IPS-11a (cell line): ENCODE measurements around the gene SLC35B1.

Experiments used
- H3K4me3 ChIP-seq: one replicate; pipeline ENCODE4 v1.5.1; 2013; ENCODE audit warnings: low read depth, low read length, control low read depth

The SLC35B1 gene

DNA sequence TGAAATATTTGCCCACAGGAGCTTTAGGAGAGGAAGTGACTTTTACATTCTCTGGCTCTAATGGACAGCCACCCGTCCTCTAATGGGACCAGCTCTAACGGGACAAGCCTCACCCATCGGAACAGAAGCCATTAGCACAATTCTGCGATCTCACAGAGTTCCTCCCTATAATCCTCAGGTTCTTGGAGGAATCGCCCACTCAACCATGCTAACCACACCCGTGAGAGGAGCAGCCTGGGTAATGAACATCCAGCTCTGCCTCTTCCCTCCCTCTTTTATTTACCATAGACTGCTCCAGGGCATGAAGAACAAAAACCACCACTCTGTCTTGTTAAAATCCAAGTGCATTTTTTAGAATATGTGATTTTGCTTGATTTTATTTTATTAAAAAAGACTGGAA lies 6.8 kb downstream of the SLC35B1 start:
- no peak overlapping the region for H3K4me3 ChIP-seq

DNA sequence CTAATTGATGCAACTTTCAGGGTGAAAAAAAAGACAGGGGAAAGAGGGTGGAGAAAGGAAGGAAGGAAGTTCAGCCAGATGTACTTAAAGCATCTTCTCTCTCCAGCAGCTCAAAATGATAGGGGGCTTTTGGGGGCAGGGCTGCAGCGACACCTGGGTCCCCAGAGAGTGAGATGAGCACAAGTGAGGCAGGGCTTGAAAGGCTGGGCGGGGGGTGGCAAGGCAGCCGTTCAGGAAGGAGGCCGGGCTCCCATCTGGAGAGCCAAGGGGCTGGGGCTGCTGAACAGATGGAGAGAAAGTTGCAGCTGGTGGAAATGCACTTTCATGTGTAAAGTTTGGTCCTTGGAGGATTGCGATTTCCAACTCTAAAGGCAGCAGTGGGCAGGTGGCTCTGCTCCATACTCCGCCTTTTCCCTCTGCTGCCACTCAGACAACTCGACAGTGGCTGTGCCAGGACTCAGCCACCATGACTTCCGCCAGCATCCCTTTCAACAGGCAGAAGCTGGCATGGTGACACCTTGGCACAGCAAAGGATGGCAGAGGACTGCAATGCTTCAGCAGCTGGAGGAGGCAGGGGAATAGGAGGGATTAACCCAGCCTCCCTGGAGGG lies 7.7 kb downstream of the SLC35B1 start:
- H3K4me3 ChIP-seq: no peak overlapping the region

DNA sequence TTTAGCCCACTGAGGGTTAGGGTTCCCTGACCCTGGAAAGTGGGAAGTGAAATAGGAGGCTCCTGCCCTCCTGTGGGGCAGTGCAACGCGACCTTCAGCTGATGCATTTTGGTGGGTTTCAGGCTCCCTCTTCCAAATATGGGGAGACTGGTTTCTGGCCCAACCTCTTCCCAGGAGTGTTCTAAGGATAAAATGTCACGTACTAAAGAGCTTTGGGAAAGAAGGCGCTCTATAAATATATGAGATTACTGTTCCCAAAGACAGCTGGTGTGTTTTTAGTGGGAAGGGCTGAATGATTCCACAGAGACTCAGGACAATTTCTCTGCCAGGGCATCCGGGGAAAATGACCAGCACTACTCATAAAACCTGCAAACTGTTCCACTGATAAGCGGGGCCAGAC lies 9.8 kb downstream of the SLC35B1 start:
- H3K4me3 ChIP-seq: no peak overlapping the region

DNA sequence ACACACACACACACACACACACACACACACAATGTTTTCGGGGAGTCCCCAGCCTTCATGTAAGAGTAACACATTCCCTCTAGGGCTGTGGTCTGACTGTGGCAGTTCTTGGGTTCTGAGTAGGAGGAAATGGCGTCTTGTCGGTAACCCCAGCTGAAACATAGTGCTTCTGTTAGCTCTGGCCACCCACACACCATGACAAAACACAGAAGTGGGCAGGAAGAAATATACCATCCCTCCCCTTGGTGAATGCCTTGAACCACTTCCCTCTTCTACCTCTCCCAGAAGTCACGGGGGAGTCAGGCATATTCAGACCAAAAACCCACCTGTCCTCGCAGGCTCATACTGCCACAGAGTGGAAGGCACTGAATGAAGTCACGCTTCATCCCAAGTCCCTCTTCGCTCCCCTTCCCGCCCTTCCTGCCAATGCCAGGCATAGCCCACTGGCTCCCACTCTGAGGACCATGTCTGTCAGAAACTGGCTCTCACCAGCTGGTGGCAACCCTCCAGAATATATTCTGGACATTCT lies 11.5 kb downstream of the SLC35B1 start:
- no peak overlapping the region for H3K4me3 ChIP-seq

DNA sequence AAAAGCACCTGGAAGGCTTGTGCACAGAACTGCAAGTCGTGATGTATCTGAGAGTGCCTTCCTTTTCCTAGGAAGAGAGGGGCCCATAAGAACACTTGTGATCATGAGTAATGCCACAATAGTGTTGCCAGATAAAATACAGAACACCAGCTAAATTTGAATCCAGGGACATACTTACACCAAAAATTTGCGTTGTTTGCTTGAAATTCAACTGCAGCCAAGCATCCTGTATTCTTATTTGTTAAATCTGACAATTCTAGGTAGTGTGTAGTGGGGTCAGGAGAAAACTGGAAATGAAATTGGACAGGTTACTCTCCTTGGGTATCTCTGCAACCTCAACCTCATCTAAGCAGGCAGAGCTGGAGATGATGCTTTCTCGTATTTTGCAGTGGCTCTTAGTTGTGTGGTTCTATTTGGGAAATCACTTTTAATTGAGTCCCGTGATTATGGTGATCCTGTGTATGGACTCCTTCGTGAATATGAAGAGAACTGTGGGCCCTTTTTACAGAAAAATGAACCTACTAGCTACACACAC lies 12.0 kb downstream of the SLC35B1 start:
- no peak overlapping the region for H3K4me3 ChIP-seq

DNA sequence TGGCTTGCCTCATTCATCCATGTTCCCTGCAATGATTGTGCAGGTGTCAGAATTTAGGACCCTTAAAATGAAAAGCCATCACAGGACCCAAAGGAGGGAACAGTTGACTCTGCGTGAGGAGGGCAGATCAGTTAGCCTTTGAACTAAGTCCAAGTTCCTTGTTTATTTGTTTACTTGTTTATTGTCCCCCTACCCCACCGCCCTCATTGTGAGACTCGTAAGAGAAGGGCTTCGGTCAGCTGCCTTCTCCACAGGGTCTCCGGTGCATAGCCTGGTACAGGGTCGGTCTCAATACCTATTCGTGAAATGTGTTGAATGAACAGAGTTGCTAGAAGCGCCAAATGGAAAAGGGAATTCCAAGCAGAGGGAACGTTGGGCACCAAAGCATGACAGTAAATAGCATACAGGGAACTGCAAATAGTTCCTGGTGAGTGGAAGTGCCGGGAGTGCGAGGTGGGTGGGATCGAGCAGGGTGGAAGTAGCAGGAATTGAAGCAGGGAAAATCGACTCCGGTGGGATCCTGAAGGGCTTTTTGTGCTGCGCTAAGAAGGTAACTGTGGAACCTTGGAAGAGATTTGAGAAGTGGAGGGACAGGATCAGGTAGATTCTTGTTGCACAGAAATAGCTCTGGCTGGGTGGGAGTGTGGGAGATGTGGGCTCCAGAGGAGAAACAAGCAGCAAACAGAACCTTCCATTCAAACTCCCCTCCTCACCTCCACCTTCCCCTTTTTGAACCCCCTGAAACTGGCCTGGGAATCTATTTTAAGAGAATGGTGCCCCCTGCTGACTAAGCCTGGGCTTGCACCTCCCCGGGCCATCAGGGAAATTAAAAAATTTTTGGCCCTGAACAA lies 12.7 kb downstream of the SLC35B1 start:
- H3K4me3 ChIP-seq: no peak overlapping the region

DNA sequence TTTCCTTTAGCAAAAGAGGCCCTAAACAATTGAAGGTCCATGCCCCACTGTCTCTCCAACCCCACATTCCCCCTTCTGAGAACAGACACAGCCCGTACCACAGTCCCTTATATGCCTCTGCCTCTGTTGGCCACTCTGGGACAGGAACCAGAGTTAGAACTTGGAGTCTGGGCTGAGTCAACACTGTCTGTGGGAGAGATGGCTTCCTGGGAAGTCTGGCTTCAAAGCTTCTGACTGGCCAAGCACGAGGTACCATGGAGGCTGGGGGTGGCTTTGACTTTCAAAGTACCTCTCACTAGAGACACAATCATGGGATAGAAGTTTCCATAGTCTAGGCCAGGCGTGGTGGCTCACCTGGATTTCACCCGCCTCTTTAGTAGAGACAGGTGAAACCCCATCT lies 15.0 kb downstream of the SLC35B1 start:
- no peak overlapping the region for H3K4me3 ChIP-seq

DNA sequence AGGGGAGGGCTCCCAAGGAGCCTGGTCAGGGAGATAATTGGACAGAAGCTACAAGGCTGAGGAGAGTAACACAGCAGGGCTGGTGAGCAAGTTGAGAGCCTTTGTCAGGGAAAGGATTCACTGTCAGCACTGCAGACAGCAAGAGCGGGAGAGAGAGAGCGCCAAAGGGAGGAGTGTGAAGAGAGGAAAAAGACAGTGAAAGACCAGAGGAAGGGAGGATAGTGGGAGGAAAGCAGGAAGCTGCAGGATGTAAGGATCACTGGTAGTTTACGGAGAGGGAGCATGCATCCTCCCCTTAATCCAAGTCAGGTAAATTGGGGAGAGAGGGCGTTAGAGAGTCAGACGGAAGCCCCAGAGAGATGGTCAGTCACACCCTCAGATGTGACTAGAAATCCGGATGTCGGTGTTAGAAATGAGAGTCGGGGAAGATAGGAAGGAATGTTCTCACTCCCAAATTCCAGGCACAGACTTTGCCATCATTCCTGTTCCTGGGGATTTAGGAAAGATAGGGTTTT lies 16.0 kb downstream of the SLC35B1 start:
- no peak overlapping the region for H3K4me3 ChIP-seq

DNA sequence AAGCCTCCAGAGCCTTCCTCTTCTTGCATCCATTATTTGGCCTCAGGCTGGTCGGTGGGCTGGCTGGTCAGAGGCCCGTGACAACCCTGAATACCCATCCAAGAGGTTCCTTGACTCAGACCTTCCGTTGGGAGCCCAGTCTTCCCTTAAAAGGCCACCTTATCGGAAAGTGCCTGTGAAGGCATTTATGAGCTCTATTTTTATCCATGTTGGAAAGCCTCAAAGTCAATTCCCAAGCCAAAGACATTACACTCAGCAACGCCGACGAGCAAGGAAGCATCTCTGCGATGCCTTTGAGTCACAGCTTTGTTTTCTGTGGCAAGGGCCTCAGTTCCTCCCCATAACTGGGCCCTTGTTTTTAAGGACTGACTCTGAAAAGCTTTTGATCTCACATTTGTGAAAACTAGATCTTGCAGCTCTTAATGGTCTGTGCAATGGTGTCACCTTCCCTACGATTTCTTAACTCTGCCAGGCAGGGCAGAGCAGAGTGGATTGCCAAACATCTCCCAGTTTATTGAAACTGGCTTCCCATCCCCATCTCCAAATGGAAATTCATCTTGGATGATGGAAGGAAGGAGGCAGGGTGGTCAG lies 16.6 kb downstream of the SLC35B1 start:
- H3K4me3 ChIP-seq: no peak overlapping the region

DNA sequence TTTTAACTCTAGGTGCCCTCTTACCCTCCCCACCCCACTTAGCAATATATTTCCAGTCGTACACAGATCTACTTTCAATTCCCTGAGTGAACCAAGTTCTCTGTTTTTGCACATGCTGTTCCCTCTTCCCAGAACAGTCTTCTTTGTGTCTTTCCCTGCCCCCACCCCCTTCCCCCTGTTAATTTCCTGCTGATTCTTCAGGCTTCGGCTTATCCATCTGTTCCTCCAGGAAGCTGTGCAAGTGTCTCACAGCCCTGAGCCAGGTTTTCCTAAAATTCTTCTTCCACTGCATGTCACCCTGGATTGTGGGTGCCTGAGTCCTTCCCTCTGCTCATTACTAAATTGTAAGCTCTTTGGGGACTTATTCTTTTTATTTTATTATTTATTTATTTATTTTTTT lies 17.5 kb downstream of the SLC35B1 start:
- H3K4me3 ChIP-seq: no peak overlapping the region

DNA sequence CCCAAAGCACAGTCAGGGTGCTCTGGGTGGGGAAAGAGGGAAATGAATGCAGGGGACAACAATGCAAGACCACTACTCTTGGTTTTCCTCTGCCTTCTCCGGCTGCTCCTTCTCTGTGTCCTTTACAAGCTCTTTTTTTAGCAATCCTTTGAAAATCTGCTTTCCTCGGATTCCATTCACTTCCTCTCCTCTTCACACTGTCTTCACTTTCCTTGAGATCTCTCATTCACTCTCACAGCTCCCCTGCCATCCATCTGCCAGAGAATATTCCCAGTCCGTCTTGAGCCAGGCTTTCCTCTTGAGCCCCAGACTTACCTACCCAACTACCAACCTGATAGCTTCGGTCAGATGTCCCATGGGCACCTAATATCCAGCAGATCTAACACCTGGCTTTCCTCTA lies 18.9 kb downstream of the SLC35B1 start:
- H3K4me3 ChIP-seq: no peak overlapping the region

DNA sequence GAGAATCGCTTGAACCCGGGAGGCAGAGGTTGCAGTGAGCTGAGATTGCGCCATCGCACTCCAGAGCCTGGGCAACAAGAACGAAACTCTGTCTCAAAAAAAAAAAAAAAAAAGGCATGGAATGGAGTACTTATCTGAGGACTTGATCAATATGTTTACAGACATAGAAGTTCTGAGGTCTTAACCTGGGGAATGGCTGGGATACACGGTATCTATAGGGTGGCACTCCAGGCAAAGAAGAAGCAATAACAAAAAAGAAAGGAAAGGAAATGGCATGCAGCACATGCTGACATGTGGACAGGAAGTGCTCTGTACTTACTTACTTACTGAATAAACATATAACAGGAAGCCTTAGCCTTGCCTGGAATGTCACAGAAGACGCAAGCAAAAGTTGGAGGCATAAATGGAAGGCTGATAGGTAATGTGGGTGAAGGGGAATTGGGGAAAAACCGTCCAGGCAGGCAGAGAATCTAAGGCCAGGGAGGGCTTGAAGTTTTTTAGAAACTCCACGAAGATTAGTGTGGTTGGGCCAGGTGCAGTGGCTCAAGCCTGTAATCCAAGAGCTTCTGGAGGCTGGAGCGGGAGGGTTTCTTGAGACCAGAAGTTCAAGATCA lies 19.8 kb downstream of the SLC35B1 start:
- H3K4me3 ChIP-seq: no peak overlapping the region

DNA sequence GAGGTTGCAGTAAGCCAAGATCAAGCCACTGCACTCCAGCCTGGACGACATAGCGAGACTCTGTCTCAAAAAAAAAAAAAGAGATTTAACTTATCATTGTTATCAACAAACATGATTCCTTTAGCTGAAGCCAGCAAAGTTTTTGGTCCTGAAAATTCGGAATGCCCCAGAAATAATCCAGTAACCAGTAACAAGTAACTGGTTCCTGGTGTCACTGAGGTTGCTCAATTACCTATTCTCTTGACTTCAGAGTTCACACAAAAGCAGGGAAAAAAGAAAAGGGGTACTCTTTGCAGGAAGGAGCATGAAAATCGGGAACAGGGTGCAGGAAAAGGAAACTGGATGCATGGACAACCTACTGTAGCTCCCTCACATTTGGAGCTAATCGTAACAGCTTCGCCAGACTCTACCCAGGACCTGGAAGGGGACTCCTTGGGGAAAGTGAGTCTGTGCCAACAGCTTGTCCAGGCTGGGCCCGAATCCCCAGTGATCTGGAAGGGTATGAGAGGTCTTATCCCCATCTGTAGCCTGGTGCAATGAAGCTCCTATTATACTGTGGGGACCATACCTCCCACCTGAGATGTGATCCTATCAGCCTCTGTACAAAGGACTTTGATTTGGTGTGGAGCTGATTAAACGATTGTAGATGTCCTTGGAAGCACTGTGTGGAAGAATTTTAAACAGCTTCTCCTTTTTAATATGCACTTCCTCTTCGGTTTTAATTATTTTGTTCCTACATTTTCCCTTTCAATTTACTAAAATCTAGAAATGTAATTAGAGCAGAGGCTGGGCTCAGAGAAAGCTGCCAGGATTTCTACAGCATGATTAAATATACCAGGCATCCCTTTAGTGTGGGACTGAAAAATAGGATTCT lies 26.4 kb downstream of the SLC35B1 start:
- no peak overlapping the region for H3K4me3 ChIP-seq

DNA sequence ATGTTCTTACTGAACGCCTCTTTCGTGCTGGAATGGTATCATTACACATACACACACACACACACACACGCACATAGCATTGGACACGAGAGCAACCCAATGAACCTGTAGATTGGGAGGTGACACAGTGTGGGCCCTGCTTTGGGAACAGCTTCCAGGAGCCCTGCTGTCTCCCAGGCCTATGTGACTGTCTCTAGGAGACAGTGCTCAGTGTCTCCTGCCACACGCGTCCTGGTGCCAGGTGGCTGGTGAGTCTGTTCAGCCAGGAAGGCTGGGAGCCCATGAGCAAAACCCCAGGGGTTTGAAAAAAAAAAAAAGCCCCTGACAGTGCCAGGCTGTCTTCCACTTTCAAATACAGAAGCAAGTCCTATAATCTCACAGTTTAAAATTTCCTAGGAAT lies 27.4 kb downstream of the SLC35B1 start:
- no peak overlapping the region for H3K4me3 ChIP-seq

DNA sequence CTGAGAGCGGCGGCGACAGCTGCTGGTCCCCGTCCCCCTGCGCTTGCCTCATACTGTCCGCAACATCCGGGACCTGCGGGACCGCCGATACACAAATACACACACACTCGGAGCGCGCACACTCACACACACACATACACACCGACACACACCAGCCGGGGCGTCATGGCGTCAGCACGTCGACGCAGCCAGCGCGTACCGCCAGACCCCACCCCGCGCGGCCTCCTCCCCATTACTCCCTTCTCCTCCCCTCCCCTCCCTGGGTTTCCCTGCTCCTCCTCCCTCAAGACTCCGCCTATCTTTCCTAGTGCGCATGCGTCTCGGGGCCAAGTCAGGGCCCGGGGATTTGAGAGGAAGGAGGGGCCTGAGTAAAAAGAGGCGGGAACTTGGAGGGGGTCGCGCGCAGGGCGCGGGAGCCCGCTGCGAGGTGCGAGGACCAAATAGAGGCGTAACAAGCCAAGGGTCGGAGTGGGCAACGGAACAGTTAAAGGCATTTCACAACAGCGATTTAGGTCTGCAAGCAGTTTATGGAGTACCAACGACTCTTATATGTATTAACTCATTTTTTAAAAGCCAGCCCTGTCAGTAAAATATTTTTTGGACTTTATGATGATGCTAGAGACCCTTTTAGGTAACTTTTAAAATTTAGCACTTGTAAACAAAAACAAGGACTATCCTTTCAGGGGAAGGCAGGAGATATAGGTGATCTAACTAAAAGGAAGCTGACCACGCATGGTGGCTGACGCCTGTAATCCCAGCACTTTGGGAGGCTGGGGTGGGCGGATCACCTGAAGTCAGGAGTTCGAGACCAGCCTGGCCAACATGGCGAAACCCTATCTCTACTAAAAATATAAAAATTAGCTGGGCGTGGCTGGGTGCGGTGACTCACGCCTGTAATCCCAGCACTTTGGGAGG lies 29.6 kb downstream of the SLC35B1 start, which contains the start of gene SPOP:
Gene SPOP (minus strand): TSS at position 165 of the 915 bp plus-strand sequence. CDS start 55,287 bp downstream, outside the sequence.
- peak within 1 kb of the TSS; percentile 35 for H3K4me3 ChIP-seq

DNA sequence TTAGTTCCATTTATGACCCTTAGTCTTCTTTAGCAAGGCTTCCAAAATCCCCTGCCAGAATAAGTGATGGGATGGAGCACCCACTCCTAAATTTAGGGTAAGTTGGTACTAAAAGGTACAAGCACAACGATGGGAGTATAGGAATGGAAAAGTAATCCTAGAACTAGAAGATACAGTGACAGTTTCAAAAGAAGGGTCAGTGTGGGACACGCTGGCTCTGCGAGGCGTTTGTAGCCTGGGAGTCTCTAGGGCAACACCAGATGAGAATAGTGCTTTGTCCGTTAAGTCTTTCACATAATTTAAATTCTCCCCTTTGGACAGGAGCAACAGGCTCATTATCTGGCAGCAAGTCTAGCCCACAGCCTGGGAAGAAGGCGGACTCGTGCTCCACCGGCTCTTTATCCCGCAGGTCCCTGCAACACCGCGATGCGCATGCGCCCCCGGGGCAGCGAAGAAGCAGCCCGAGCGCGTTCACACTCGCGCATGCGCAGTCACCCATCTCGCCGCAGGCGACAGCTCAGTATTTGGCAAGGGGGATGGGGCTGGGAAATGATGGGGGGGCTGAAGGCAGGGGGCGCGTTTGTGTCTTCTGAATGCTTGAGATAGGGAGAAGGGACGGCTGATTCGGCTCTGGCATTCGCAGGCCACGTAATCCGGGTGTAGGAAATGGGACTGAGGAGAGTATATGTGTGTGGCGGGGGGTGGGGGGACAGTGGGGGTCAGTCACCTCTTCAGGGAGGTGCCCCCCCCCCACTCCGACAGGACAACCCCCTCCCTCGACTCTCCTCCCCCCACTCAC lies 30.4 kb downstream of the SLC35B1 start:
- H3K4me3 ChIP-seq: peak overlapping the region; percentile 35

DNA sequence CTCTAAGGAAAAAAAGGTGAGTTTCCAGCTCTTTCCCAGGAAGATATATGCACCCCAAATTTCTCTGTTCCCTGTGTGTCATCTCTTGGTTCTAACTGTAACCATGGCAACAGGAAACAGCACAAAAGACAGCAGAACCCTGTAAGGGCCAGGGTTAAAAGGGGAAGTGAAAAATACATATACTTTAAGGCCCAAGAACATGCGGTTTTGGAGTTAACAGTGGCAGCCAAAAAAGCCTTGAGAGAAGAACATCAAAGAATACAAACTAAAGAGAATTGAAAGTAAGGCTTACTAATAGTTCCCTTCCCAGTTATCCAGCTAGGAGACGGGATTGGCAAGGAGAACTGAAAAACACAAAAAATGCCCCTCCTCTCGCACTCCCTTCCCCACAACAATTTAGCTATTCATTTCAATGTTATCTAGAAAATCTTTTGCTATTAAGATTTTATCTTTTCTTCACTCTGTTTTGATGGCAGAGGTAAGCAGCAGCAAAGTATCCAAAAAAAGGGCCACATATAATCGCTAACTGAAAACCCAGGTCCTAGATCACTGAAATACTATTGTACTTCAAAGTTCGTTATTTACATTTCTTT lies 31.4 kb downstream of the SLC35B1 start:
- no peak overlapping the region for H3K4me3 ChIP-seq

DNA sequence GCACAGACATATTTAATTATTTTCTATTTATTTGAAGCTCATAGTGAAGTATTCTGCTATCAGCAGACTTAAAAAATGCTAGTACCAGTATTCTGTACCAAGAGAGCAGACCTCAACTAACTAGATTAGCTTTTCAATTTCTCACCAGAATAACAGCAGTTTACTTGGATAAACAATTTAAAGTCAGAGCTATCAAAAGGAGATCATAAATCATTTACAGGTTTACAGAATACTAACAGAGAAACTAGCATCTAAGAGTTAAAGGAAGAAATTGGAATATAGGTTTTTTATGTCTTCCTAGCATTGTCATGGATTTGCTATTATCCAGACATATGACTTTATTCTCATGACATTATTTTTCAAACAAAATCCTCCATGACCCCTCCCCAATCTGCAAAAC lies 33.3 kb downstream of the SLC35B1 start:
- no peak overlapping the region for H3K4me3 ChIP-seq
